Measurements from ENCODE around the gene ARHGEF17.

ARHGEF17 gene

GRCh38 chr11:73392108-73393010 is 84.3 kb downstream of the ARHGEF17 start:
- no peak for TF ChIP-seq CTCF (IDR thresholded peaks at IDR 0.05; ENCODE audit: extremely low read depth, insufficient read depth, missing control alignments)
- in situ Hi-C loops (cut with MboI; ENCODE audit: low pct_unique_long_range_greater_than_20kb, low sequenced_read_pairs, unreplicated experiment), result no loop called here
- DNase-seq (ENCODE audit: low spot score), result no peak

GRCh38 chr11:73393011-73393380 is 84.9 kb downstream of the ARHGEF17 start:
- in situ Hi-C loops (cut with MboI; ENCODE audit: low pct_unique_long_range_greater_than_20kb, low sequenced_read_pairs, unreplicated experiment), result no loop called here
- TF ChIP-seq CTCF (IDR thresholded peaks at IDR 0.05; ENCODE audit: extremely low read depth, insufficient read depth, missing control alignments), result no peak
- no peak for DNase-seq (ENCODE audit: low spot score)

GRCh38 chr11:73393479-73394415 is 85.7 kb downstream of the ARHGEF17 start:
- TF ChIP-seq CTCF (IDR thresholded peaks at IDR 0.05; ENCODE audit: extremely low read depth, insufficient read depth, missing control alignments), result peak; percentile 75
- in situ Hi-C loops (cut with MboI; ENCODE audit: low pct_unique_long_range_greater_than_20kb, low sequenced_read_pairs, unreplicated experiment), result no loop called here
- DNase-seq (ENCODE audit: low spot score), result peak; percentile 89

- in situ Hi-C loops (cut with MboI; ENCODE audit: low pct_unique_long_range_greater_than_20kb, low sequenced_read_pairs, unreplicated experiment), result no loop called here
- TF ChIP-seq CTCF (IDR thresholded peaks at IDR 0.05; ENCODE audit: extremely low read depth, insufficient read depth, missing control alignments), result no peak
- no peak for DNase-seq (ENCODE audit: low spot score)
These were observed 86.6 kb downstream of the ARHGEF17 start for GRCh38 chr11:73394416-73395296.

GRCh38 chr11:73395297-73396208 is 87.5 kb downstream of the ARHGEF17 start:
- TF ChIP-seq CTCF (IDR thresholded peaks at IDR 0.05; ENCODE audit: extremely low read depth, insufficient read depth, missing control alignments), result no peak
- in situ Hi-C loops (cut with MboI; ENCODE audit: low pct_unique_long_range_greater_than_20kb, low sequenced_read_pairs, unreplicated experiment), result no loop called here
- no peak for DNase-seq (ENCODE audit: low spot score)

All from GM13977 (cell line).